ENCODE data around the gene BCL6B.

Gene BCL6B

GRCh38 chr17:7010523-7010922 lies 12.3 kb upstream of the BCL6B start:
- DNase-seq = no peak

GRCh38 chr17:7011415-7011814 lies 11.4 kb upstream of the BCL6B start:
- no peak for DNase-seq

GRCh38 chr17:7011942-7012254 lies 11.0 kb upstream of the BCL6B start:
- no peak for DNase-seq

- DNase-seq = peak; percentile 93
Observed at GRCh38 chr17:7014261-7014994, 8.4 kb upstream of the BCL6B start.

GRCh38 chr17:7014995-7015958 lies 7.6 kb upstream of the BCL6B start:
- DNase-seq = peak; percentile 62

GRCh38 chr17:7016418-7016817 lies 6.4 kb upstream of the BCL6B start:
- DNase-seq = no peak

GRCh38 chr17:7016886-7017826 lies 5.7 kb upstream of the BCL6B start:
- DNase-seq = no peak

GRCh38 chr17:7017827-7018200 lies 5.0 kb upstream of the BCL6B start:
- DNase-seq = no peak

- DNase-seq = no peak
Observed at GRCh38 chr17:7018331-7018964, 4.4 kb upstream of the BCL6B start.

GRCh38 chr17:7019367-7019766 lies 3.5 kb upstream of the BCL6B start:
- no peak for DNase-seq

- no peak for DNase-seq
Observed at GRCh38 chr17:7019839-7020519, 2.9 kb upstream of the BCL6B start.

- no peak for DNase-seq
Observed at GRCh38 chr17:7020894-7021664, 1.8 kb upstream of the BCL6B start.

- DNase-seq = peak; percentile 70
Observed at GRCh38 chr17:7021993-7022778, 664 bp upstream of the BCL6B start.

GRCh38 chr17:7023576-7024401 lies 939 bp downstream of the BCL6B start:
- peak; percentile 91 for DNase-seq

- DNase-seq = no peak
Observed at GRCh38 chr17:7024402-7024785, 1.5 kb downstream of the BCL6B start.

- DNase-seq = no peak
Observed at GRCh38 chr17:7025245-7025644, 2.4 kb downstream of the BCL6B start.

- no peak for DNase-seq
Observed at GRCh38 chr17:7026471-7027115, 3.7 kb downstream of the BCL6B start.

GRCh38 chr17:7027335-7027734 lies 4.5 kb downstream of the BCL6B start:
- no peak for DNase-seq

GRCh38 chr17:7029096-7029495 lies 6.2 kb downstream of the BCL6B start:
- no peak for DNase-seq
